Measurements from ENCODE around the gene TPM3.
"Not testable (repeated sequence)": the region's sequence is repeated elsewhere in the genome, so short reads cannot be mapped to it uniquely, and the experiment has no call there.

The TPM3 gene

DNA sequence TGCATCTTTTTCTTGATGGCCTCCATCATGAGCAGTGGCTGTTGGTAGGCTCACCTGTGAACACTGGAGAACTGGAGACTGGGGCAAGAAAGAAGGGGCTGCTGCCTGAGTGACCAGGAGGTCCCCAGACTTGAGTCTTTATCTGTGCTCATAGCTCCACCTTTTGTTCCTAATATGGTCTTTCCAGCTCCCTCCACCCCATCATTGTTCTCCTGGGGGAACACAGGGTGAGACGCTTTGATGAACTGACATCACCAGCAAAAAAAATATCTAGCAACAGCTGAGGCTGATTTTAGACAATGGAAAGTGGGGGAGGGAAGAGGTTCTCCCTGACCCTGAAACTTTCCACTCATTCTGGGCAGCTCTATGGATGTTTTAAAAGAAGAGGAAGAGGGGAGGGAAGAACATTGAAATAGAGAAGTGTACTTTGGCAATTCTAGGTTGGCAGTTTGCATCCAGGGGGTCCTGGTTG, at the start of gene TPM3:
Gene TPM3 (minus strand): TSS at position 111 of the 472 bp plus-strand sequence. CDS start 82 bp downstream, at position 29.
- DNase-seq: no peak

- no peak for DNase-seq
Observed at GRCh38 chr1:154240294-154240833, 48.5 kb upstream of the TPM3 start.

GRCh38 chr1:154239491-154239890, 47.6 kb upstream of the TPM3 start:
- DNase-seq: no peak

GRCh38 chr1:154237880-154238506, 46.1 kb upstream of the TPM3 start:
- DNase-seq: no peak

- DNase-seq: no peak
Observed at GRCh38 chr1:154237435-154237834, 45.5 kb upstream of the TPM3 start.

DNA sequence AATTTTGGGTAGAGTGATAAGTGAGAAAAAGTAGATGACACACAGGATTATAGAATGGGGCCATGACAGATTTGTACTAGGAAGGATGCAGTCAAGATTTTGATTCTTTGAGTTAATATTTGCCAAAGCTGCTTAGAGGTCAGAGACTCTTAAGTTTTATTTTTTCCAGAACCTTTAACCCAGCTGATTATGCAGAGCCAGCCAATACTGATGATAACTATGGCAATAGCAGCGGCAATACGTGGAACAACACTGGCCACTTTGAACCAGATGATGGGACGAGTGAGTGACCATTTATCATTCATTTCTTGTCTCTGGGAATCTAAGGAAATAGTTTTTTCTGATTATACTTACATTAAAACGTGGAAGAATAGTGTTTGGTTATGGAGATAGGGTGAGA, 45.0 kb upstream of the TPM3 start:
- DNase-seq: no peak

- not testable (repeated sequence) for DNase-seq
Observed at GRCh38 chr1:154233127-154233526, 41.2 kb upstream of the TPM3 start.

GRCh38 chr1:154231112-154231511, 39.2 kb upstream of the TPM3 start:
- DNase-seq: not testable (repeated sequence)

DNA sequence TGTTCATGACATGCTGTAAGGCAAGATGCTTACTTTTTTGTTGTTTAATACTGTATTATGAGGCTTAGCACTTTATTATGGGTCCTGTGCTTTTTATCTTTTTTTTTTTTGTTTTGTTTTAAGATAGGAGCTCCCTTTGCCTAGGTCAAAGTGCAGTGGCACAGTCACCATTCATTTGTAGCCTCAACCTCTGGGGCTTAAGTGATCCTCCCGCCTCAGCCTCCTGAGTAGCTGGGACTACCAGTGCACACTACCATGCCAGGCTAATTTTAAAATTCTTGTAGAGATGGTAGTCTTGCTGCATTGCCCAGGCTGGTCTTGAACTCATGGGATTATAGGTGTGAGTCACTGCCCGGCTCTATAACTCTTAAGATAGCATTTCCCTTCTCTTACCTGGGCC, 33.5 kb upstream of the TPM3 start:
- DNase-seq: no peak

GRCh38 chr1:154223621-154224020, 31.7 kb upstream of the TPM3 start:
- no peak for DNase-seq

DNA sequence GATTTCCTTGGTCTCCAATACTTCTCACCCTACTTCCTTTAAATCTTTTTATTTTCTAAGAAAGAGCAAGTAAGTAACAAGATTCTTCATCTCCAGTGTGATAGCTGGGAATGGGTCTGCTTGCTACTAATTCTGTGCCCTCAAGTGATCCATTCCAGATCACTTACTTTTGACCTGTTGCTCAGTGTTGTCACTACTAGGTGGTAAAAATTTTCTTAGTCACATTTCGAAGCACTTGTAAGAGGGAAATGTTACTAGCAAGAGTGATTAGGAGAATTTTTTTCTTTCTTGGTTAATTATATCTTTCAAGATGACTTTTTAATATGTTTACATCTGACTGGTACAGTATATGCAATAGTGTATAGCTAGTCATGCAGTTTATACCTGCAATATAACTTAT, 31.0 kb upstream of the TPM3 start:
- DNase-seq: no peak

- no peak for DNase-seq
Observed at GRCh38 chr1:154222518-154222917, 30.6 kb upstream of the TPM3 start.

DNA sequence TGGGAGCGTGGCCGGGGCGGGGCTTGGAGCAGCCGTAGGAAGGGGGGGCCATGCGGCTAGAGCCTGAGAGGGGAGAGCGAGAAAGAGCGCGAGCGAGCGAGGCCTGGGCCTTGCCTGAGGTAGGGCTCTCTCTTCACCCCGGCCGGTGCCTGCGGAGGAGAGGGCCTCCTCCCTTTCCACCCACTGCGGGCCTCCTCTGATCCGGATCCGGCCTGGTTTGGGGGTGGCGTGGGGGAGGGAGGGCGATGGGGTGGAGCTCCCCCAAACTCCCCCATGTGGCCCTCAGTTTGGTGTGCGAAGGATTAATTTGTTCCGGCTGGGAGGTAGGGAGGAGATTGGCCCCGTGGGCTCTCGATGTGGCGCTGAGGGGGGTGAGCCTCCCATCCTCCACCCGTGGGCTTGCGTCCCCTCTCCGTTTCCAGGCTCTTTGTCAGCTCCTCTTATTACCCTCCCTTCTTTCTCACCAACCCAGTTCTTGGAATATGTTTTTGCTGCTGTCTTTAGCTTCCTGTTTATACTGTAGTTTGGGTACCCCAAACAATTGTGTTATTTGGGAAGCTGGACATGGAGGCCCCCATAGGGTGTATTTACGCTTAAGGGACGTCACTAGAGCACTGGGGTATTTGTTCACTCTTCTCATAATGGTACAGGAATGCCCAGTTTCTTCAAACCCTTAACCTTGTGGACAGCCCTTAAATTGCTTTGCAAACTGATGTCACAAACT, 29.5 kb upstream of the TPM3 start:
- DNase-seq: peak; percentile 76

DNA sequence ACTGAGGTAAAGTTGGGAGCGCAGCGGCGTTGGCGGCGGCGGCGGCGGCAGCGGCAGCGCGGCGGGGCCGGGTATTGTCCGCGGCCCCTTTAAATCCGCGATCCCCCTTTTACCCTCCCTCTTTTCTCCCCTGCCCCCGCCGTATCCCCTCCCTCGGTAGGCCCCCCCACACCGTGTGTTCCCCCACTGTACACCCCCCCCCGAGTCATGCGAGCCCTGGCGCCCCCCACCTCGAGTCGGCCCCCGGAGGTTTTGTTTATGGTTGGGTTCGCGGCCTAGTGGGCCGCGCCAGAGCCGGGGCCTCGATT, 29.0 kb upstream of the TPM3 start:
- no peak for DNase-seq

DNA sequence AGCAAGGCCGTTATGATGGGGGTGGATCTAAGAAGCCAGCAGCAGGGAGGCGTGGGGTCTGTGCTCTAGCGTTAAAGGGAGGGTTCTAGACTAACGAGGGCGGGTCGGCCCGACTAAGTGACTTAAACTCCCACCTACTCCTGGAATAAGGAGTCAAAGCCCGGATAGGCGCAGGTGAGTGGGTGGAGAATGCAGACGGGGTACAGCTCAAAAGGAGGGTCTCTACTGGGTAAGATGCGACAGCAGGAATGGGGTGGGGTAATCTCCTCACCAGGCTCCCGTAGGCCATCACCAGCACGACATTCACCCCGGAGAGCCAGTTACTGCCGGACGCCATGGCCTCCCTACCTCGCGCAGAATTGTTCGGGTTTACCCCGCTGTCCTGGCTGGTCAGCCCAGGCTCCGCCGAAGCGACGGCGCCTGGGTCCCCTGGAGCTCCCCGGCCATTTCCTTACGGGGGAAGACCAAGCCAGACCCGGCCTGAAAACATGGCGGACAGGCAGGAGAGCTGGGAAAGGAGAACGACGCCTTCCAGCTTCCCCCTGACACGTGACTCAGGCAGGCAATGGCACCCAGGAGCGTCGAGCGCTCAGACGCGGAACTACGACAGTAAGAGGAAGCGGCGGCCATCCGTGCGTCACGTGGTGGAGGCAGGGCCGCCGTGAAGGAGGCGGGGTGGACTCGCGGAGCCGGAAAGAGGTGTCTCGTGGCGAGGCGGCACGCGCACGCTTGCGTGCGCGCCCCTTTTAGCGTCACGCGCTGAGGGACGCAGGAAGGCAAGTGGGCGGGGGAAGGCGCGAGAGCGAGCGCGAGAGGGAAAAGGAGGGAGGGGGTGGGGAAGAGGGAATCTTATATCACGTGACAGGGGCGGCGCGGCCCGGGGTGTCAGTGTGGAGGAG, 28.4 kb upstream of the TPM3 start, which contains the start of gene UBAP2L:
Gene UBAP2L (plus strand): TSS at position 885 of the 899 bp plus-strand sequence. CDS start 4,169 bp downstream, outside the sequence.
- DNase-seq: peak; percentile 100

DNA sequence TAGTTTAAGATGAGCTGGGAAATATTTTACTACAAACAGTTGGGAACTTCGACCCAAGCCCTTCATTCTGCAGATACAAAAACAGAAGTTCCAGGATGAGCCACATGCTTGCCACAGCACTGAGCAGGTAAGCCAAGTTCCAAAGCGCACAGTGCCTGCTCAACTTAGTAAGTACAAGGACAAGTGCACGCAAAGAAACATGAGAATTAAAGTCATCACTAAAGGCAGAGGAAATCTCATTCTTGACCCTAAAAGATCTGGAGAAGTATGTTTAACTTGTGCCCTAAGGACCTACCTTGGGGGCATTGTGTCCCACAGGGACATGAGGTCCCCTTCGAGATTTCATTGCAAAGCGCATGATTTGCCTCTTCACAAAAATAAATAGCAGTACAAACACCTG, 27.6 kb upstream of the TPM3 start:
- DNase-seq: peak; percentile 53

DNA sequence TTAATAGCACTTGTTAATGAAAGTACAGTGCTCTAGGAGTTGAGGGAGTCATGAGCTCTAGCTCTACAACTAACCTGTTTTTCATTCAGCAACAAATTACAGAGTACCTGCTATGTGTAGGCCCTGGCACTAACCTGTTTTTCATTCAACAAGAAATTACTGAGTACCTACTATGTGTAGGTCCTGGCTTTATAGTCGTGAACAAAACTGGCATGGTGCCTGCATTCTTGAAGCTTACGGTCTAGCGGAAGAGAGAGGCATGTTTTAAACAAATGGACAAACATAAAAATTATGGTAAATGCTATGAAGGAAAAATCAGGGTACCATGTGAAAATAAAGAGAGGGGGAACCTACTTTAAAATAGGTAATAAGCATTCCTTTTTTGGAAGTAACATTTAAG, 26.6 kb upstream of the TPM3 start:
- DNase-seq: no peak

DNA sequence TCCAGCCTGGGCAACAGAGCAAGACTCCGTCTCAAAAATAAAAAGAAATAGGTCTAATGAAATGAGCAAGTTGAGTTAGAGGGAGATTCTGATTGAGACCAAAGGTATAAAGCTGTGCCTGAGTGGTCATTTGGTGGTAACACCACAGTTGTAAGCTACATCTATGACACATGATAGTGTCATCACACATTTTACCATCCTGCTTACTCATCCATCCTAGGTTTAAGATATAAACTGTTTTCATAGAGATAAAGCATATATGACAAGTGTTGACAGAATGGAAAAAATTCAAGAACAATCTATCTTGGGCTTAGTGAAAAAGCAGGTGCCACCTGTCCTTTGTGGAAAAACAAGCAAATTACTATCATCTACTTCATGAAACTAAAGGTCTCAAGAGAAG, 21.4 kb upstream of the TPM3 start:
- DNase-seq: no peak

DNA sequence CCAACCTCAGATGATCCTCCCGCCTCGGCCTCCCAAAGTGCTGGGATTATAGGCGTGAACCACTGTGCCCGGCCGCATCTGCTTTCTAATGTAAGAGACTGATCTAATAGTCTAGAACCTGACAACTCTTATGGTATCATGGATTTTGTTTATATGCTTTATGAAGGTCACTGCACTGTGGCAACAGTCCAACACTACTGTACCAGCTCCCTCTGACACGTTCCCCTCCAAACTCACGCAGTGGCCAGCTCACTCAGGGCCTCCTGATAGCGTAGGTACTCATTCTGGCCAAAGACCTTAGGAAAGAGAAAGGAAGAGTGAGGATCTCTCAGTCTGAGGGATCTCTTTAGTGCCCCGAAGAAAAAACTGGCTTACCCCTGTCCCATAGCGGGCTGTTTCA, 20.2 kb upstream of the TPM3 start:
- DNase-seq: no peak

GRCh38 chr1:154208677-154209388, 16.9 kb upstream of the TPM3 start:
- DNase-seq: no peak

DNA sequence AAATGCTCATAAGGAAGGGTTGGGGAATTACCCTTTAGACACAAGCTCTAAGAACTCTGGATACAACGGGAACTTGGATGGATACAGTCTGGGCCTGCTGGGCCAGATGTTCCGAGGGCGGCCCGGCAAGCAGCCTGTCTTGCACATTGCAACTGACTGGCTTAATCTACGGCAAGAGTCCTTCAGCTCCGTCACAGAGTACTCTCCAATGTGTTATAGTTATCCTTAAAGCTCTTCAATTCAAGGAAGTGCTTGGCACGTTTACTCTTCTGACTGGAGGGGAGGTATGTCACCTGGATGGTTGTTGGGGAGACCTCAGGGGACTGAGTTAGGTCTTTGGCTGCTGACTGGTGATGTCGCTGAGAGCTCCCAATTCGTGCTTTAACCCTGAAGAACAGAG, 15.4 kb upstream of the TPM3 start:
- no peak for DNase-seq

GRCh38 chr1:154206196-154206595, 14.3 kb upstream of the TPM3 start, which contains the start of gene CFAP141:
Gene CFAP141 (minus strand): TSS chr1:154206333. CDS start chr1:154206307, 26 bp downstream.
- peak; percentile 37 for DNase-seq
